Fibroblast of mammary gland (primary cell): Measurements from ENCODE around the gene CCR5AS.

Experiments
- DNase-seq: peaks from one replicate; pipeline ENCODE4 v3.0.0-alpha.2; 2010; ENCODE audit warnings: low read depth
- H3K4me3 ChIP-seq: 2 replicates; pipeline ENCODE4 v1.5.1; 2011; ENCODE audit warnings: low read depth, mild to moderate bottlenecking, low read length, moderate library complexity; ENCODE audit not compliant: control insufficient read depth
- CTCF ChIP-seq: conservative IDR thresholded peaks from 2 replicates; pipeline ENCODE4 v1.5.1; 2011; ENCODE audit warnings: low read depth, low read length, inconsistent platforms; ENCODE audit not compliant: control insufficient read depth, insufficient read depth

CCR5AS gene

GRCh38 chr3:46316206-46316605 is 90.7 kb downstream of the CCR5AS start:
- DNase-seq, result no peak

GRCh38 chr3:46314517-46314916 is 92.3 kb downstream of the CCR5AS start:
- no peak for TF ChIP-seq CTCF
- no peak for DNase-seq
- no peak overlapping the region for H3K4me3 ChIP-seq

More at GRCh38 chr3:46316206-46316605, 90.7 kb downstream of the CCR5AS start:
- H3K4me3 ChIP-seq, result no peak overlapping the region
- TF ChIP-seq CTCF, result no peak
